HepG2 (cell line): ENCODE measurements around the gene KNCN. TPM values are rescaled to one million over a fixed set of nuclear protein-coding genes. Genes with fewer than 3 reads are reported as not detected.

Experiments used
- BCL6 ChIP-seq: IDR thresholded peaks from 2 replicates; pipeline ENCODE4 v1.6.1; 2016; ENCODE audit warnings: missing genetic modification reagents, missing compliant biosample characterization
- HIVEP1 ChIP-seq: sonication (generic); formaldehyde crosslinking; IDR thresholded peaks from 2 replicates; pipeline ENCODE4 v1.4.0; 2020; ENCODE audit warnings: mild to moderate bottlenecking, missing genetic modification reagents
- HNF4G ChIP-seq, 2 experiments: sonication (generic) in 1 of 2; formaldehyde crosslinking in 1 of 2; IDR thresholded peaks; 2 replicates each; pipeline versions ENCODE4 v1.4.0 to v1.6.1; 2011 to 2020; ENCODE audit warnings: borderline replicate concordance in 2 of 2, low read depth in 2 of 2, mild to moderate bottlenecking in 2 of 2, low read length in 1 of 2, missing genetic modification reagents in 1 of 2, moderate library complexity in 1 of 2
- HNRNPK ChIP-seq: fragments of 200-400 bp; formaldehyde crosslinking; IDR thresholded peaks from 2 replicates; pipeline ENCODE4 v1.6.1; 2018; ENCODE audit warnings: low read length, low read depth, moderate library complexity, mild to moderate bottlenecking; ENCODE audit not compliant: poor library complexity, severe bottlenecking
- LCORL ChIP-seq, 2 experiments: fragments of 450-650 bp in 1 of 2; sonication (generic) in 1 of 2; formaldehyde crosslinking in 1 of 2; IDR thresholded peaks; 2 replicates each; pipeline versions ENCODE4 v1.5.0 to v1.6.1; 2017 to 2020; ENCODE audit warnings: antibody characterized with exemption in 1 of 2, missing genetic modification reagents in 1 of 2
- MIER3 ChIP-seq: IDR thresholded peaks from 2 replicates; pipeline ENCODE4 v1.6.1; 2016; ENCODE audit warnings: missing compliant biosample characterization, borderline replicate concordance
- MYNN ChIP-seq: sonication (generic); formaldehyde crosslinking; IDR thresholded peaks from 2 replicates; pipeline ENCODE4 v1.4.0; 2020; ENCODE audit warnings: mild to moderate bottlenecking, low read depth, missing genetic modification reagents
- PAXIP1 ChIP-seq: sonication (generic); formaldehyde crosslinking; conservative IDR thresholded peaks from 2 replicates; pipeline ENCODE4 v1.4.0; 2020; ENCODE audit warnings: mild to moderate bottlenecking, missing genetic modification reagents, moderate library complexity
- PBX2 ChIP-seq: IDR thresholded peaks from 2 replicates; pipeline ENCODE4 v1.6.1; 2016; ENCODE audit warnings: control low read depth
- RXRB ChIP-seq: IDR thresholded peaks from 2 replicates; pipeline ENCODE4 v1.6.1; 2016; ENCODE audit warnings: borderline replicate concordance, missing genetic modification reagents, missing compliant biosample characterization
- SALL1 ChIP-seq: sonication (generic); formaldehyde crosslinking; IDR thresholded peaks from 2 replicates; pipeline ENCODE4 v1.8.0; 2022; ENCODE audit warnings: mild to moderate bottlenecking, missing genetic modification reagents
- SAP130 ChIP-seq: IDR thresholded peaks from 2 replicates; pipeline ENCODE4 v1.6.1; 2016; ENCODE audit warnings: low read depth
- THRA ChIP-seq: sonication (generic); formaldehyde crosslinking; IDR thresholded peaks from 2 replicates; pipeline ENCODE4 v1.4.0; 2020; ENCODE audit warnings: missing genetic modification reagents, borderline replicate concordance
- ZNF207 ChIP-seq: fragments of 450-650 bp; IDR thresholded peaks from 2 replicates; pipeline ENCODE4 v1.6.1; 2016; ENCODE audit warnings: antibody characterized with exemption, borderline replicate concordance
- ZNF530 ChIP-seq: sonication (generic); formaldehyde crosslinking; IDR thresholded peaks from 2 replicates; pipeline ENCODE4 v1.5.0; 2020; ENCODE audit warnings: low read depth, mild to moderate bottlenecking, missing genetic modification reagents
- polyA plus RNA-seq, 8 experiments: library from polyadenylated mRNA; depleted of rRNA in 3 of 8; stranded (reverse) in 7 of 8; unstranded in 1 of 8; fragments of >200 nt; fragmentation: Illumina TruSeq in 4 of 8; extraction: Trizol in 4 of 8; gene quantifications; 2 replicates each; pipeline versions ENCODE4 v1.2.1 to v1.2.3, GENCODE V29; 2011 to 2016; ENCODE audit warnings: low read depth in 4 of 8, missing spikeins in 1 of 8, mixed read lengths in 1 of 8; ENCODE audit not compliant: insufficient read depth in 1 of 8
- total RNA-seq, 5 experiments: library from RNA; depleted of rRNA; stranded (reverse); fragments of >200 nt; fragmentation: Illumina TruSeq; extraction: Trizol; gene quantifications; 2 replicates each; pipeline ENCODE4 v1.2.3, GENCODE V29; 2016; ENCODE audit warnings: low read depth in 1 of 5
- TF ChIP-seq, protein P1 (sequence below): sonication (generic); formaldehyde crosslinking; IDR thresholded peaks from 2 replicates; pipeline ENCODE4 v1.9.0; 2022; ENCODE audit warnings: missing genetic modification reagents, mild to moderate bottlenecking, borderline replicate concordance
- TF ChIP-seq, protein P2 (sequence below): sonication (generic); formaldehyde crosslinking; IDR thresholded peaks from 2 replicates; pipeline ENCODE4 v1.4.0; 2020; ENCODE audit warnings: missing genetic modification reagents
- TF ChIP-seq, protein P3 (sequence below): IDR thresholded peaks from 2 replicates; pipeline ENCODE4 v1.6.1; 2012; ENCODE audit warnings: inconsistent platforms

Gene KNCN
- total and polyA plus RNA-seq, 2 of the 13 experiments (the other 11 are each of a cell fraction or from before 2014, with no cell fraction given): not detected

- TF ChIP-seq ZNF530 (no peak), BCL6 (CRISPR knock-in tag) (peak; percentile 100), ZNF207 (no peak), MYNN (CRISPR knock-in tag) (no peak), RXRB (CRISPR knock-in tag) (0 out of 2 replicates have a peak, but pooled peaks have one; percentile 30), MIER3 (CRISPR knock-in tag) (no peak), THRA (CRISPR knock-in tag) (peak; percentile 64; the same call in 1 of the 2 replicates), SAP130 (CRISPR knock-in tag) (0 out of 2 replicates have a peak, but pooled peaks have one; percentile 39), SALL1 (CRISPR knock-in tag) (peak; percentile 41; the same call in 1 of the 2 replicates), HIVEP1 (no peak), LCORL (IDR thresholded peaks at IDR 0.05) (no peak), LCORL (CRISPR knock-in tag; IDR thresholded peaks at IDR 0.05) (peak; percentile 33; the same call in 1 of the 2 replicates), PBX2 (CRISPR knock-in tag) (peak; percentile 17; the same call in 1 of the 2 replicates), HNF4G (IDR thresholded peaks at IDR 0.05; ENCODE audit: borderline replicate concordance, low read depth, low read length) (peak; percentile 39; the same call in 1 of the 2 replicates), HNF4G (CRISPR knock-in tag; IDR thresholded peaks at IDR 0.05; ENCODE audit: borderline replicate concordance, low read depth) (no peak), HNRNPK (no peak), PAXIP1 (CRISPR knock-in tag) (peak; percentile 59)
- TF ChIP-seq, protein P1, sequence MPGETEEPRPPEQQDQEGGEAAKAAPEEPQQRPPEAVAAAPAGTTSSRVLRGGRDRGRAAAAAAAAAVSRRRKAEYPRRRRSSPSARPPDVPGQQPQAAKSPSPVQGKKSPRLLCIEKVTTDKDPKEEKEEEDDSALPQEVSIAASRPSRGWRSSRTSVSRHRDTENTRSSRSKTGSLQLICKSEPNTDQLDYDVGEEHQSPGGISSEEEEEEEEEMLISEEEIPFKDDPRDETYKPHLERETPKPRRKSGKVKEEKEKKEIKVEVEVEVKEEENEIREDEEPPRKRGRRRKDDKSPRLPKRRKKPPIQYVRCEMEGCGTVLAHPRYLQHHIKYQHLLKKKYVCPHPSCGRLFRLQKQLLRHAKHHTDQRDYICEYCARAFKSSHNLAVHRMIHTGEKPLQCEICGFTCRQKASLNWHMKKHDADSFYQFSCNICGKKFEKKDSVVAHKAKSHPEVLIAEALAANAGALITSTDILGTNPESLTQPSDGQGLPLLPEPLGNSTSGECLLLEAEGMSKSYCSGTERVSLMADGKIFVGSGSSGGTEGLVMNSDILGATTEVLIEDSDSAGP (CRISPR knock-in tag): 0 out of 2 replicates have a peak, but pooled peaks have one; percentile 52
- TF ChIP-seq, protein P2, sequence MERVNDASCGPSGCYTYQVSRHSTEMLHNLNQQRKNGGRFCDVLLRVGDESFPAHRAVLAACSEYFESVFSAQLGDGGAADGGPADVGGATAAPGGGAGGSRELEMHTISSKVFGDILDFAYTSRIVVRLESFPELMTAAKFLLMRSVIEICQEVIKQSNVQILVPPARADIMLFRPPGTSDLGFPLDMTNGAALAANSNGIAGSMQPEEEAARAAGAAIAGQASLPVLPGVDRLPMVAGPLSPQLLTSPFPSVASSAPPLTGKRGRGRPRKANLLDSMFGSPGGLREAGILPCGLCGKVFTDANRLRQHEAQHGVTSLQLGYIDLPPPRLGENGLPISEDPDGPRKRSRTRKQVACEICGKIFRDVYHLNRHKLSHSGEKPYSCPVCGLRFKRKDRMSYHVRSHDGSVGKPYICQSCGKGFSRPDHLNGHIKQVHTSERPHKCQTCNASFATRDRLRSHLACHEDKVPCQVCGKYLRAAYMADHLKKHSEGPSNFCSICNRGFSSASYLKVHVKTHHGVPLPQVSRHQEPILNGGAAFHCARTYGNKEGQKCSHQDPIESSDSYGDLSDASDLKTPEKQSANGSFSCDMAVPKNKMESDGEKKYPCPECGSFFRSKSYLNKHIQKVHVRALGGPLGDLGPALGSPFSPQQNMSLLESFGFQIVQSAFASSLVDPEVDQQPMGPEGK: peak; percentile 83
- TF ChIP-seq, protein P3, sequence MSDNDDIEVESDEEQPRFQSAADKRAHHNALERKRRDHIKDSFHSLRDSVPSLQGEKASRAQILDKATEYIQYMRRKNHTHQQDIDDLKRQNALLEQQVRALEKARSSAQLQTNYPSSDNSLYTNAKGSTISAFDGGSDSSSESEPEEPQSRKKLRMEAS: 0 out of 2 replicates have a peak, but pooled peaks have one; percentile 26
Measured at GRCh38 chr1:46526691-46527291, 24.7 kb downstream of the KNCN start (continued).
